Measurements from ENCODE around the gene RRBP1.

The RRBP1 gene

GRCh38 chr20:17570347-17571152, 111.5 kb downstream of the RRBP1 start:
- DNase-seq, result peak; percentile 69

GRCh38 chr20:17569616-17570346, 112.3 kb downstream of the RRBP1 start, which contains the start of gene DSTN:
TSS of gene DSTN (plus strand) at chr20:17570075. CDS start at chr20:17570209, 134 bp downstream.
- DNase-seq, result peak; percentile 94

GRCh38 chr20:17568972-17569521, 113.0 kb downstream of the RRBP1 start:
- no peak for DNase-seq

- DNase-seq, result no peak
Observed at GRCh38 chr20:17568045-17568788, 113.8 kb downstream of the RRBP1 start.

GRCh38 chr20:17566345-17566744, 115.7 kb downstream of the RRBP1 start:
- DNase-seq, result no peak

GRCh38 chr20:17565169-17565845, 116.7 kb downstream of the RRBP1 start:
- no peak for DNase-seq
